H1 (cell line): ENCODE measurements around the gene JAG2. TPM values are rescaled to one million over a fixed set of nuclear protein-coding genes. Genes with fewer than 3 reads are reported as not detected.

Source experiments
- CHD1 ChIP-seq: IDR thresholded peaks from 2 replicates; pipeline ENCODE4 v1.6.1; 2012; ENCODE audit warnings: low read depth, low read length, improper control_type of control experiment
- EP300 ChIP-seq, 2 experiments: IDR thresholded peaks; 1 replicate in 1 of 2; 2 replicates in 1 of 2; pipeline ENCODE4 v1.6.1; 2011 to 2012; ENCODE audit warnings: low read depth in 2 of 2, low read length in 2 of 2, mild to moderate bottlenecking in 2 of 2, borderline replicate concordance in 1 of 2, inconsistent platforms in 1 of 2, moderate library complexity in 1 of 2
- RNF2 ChIP-seq: fragments of 200-900, 300-1000 bp; sonication (generic); IDR thresholded peaks from 2 replicates; pipeline ENCODE4 v1.7.1; 2016; ENCODE audit warnings: borderline replicate concordance, low read depth, mild to moderate bottlenecking, antibody characterized with exemption, low read length; ENCODE audit not compliant: poor library complexity, severe bottlenecking; ENCODE audit errors: missing control alignments
- SP4 ChIP-seq: IDR thresholded peaks from 2 replicates; pipeline ENCODE4 v1.6.1; 2012; ENCODE audit warnings: low read length, inconsistent platforms
- polyA plus RNA-seq, 7 experiments: library from polyadenylated mRNA; depleted of rRNA in 3 of 7; stranded (reverse) in 5 of 7; unstranded in 2 of 7; fragments of >200 nt in 5 of 7; fragments of 200-250 nt in 2 of 7; gene quantifications; 1 replicate in 5 of 7; 2 replicates in 1 of 7; 4 replicates in 1 of 7; pipeline versions ENCODE4 v1.2.1 to v1.2.3, GENCODE V29; 2011 to 2013; ENCODE audit warnings: missing spikeins in 2 of 7, mixed read lengths in 2 of 7
- total RNA-seq: library from RNA; stranded (reverse); fragmentation: NEBNext Ultra II Directional; extraction: Animal tissue kit (Norgen Biotek cat#: 25700); gene quantifications from 2 replicates; pipeline ENCODE4 v1.2.1, GENCODE V29; 2021

The JAG2 gene
- total and polyA plus RNA-seq, 2 of the 8 experiments (the other 6 are each of a cell fraction or from before 2014, with no cell fraction given): 2.8 to 6.2 TPM

DNA sequence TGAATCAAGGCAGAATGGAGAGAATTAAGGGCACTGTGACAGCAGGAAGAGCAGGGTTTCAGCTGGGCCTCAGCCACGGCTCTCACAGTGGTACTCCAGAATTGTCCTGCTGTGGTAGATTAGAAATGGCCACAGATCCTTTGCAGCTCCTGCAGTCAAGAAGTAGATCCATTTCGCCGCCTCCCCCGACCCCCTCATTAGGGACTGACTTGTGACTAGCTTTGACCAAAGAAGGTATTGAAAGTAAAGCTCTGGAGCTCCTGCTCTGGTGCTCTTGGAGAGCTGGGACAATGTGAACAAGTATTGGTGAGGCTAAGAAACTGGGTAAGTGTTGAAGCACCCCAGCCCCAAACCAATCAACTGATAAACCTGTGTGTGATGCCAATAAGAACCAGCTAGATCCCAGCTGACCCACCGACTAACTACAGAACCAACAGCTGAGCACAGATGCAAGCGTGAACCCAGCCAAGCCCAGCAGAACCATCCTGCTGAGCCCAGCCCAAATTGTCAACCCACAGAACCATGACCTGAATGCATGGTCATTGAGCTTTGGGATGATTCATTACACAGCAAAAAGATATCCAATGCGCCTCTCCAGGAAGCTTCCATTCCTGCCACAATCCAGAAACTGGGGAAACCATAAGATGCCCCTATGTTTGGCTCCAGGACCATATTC lies 50.7 kb downstream of the JAG2 start (continued):
- TF ChIP-seq CHD1 (no peak), SP4 (no peak), EP300 (IDR thresholded peaks at IDR 0.05; ENCODE audit: borderline replicate concordance in 1 of 2, low read depth in 2 of 2, low read length in 2 of 2) (no peak), RNF2 (no peak)
